Adrenal gland (tissue), 12 donors: ENCODE results near the gene RFPL1. TPM values are rescaled to one million over a fixed set of nuclear protein-coding genes. Genes with fewer than 3 reads are reported as not detected.

Source experiments
- DNase-seq, 7 donors: peaks; one replicate each; pipeline ENCODE4 v3.0.0-alpha.2; 2019 to 2020
- H3K27ac ChIP-seq, 5 donors: fragments of 200-600 bp; sonication (generic) in 4 of 5; 1 replicate in 3 of 5; 2 replicates in 2 of 5; pipeline versions ENCODE4 v1.5.1 to v1.8.0; 2016 to 2020; ENCODE audit warnings: mild to moderate bottlenecking in 1 of 5
- H3K27me3 ChIP-seq: fragments of 200-600 bp; 2 replicates; pipeline ENCODE4 v1.8.0; 2021
- H3K36me3 ChIP-seq, 2 donors: fragments of 200-600 bp; replicated peaks in 1 of 2; 1 replicate in 1 of 2; 2 replicates in 1 of 2; pipeline versions ENCODE4 v1.5.1 to v1.8.0; 2018 to 2022
- H3K4me1 ChIP-seq, 2 donors: fragments of 200-600 bp; replicated peaks in 1 of 2; 1 replicate in 1 of 2; 2 replicates in 1 of 2; pipeline versions ENCODE4 v1.5.1 to v1.8.0; 2018 to 2021
- H3K4me3 ChIP-seq, 4 donors: fragments of 200-600 bp; sonication (generic) in 3 of 4; one replicate each; pipeline ENCODE4 v1.5.1; 2016 to 2018
- H3K9me3 ChIP-seq, 3 donors: fragments of 200-600 bp; sonication (generic) in 1 of 3; replicated peaks in 1 of 3; 1 replicate in 2 of 3; 2 replicates in 1 of 3; pipeline versions ENCODE4 v1.5.1 to v1.8.0; 2016 to 2021
- POLR2A ChIP-seq, 2 donors: fragments of 450-650 bp; IDR thresholded peaks; one replicate each; pipeline ENCODE4 v1.6.1; 2017; ENCODE audit warnings: antibody characterized with exemption in 2 of 2, mild to moderate bottlenecking in 2 of 2, moderate library complexity in 1 of 2
- WGBS, 4 donors: extraction: QIAGEN DNeasy Blood & Tissue Kit in 2 of 4; methylation state at CpG; one replicate each; pipeline versions ENCODE4 v1.1.5 to v1.1.7; 2013 to 2017; 5-methylcytosine and 5-hydroxymethylcytosine counted together
- intact Hi-C, 2 donors: fragments of 100-400 bp; cut with DNase I; formaldehyde crosslinking; loops; one replicate each; pipeline versions ENCODE4 v1.14.1 to v1.15.0; 2022 to 2023
- polyA plus RNA-seq, 3 donors: library from polyadenylated mRNA; stranded (reverse); fragments of 200-250 nt in 2 of 3; fragments of 350-450 nt in 1 of 3; fragmentation: Illumina TruSeq in 1 of 3; extraction: RNeasy Lipid Tissue Mini Kit (QIAGEN cat#74804) in 1 of 3; gene quantifications; one replicate each; pipeline ENCODE4 v1.2.3, GENCODE V29; 2013 to 2014
- total RNA-seq, 9 donors: library from RNA; depleted of rRNA in 4 of 9; stranded (reverse); fragments of >200 nt in 4 of 9; fragments of 120-200 nt in 1 of 9; fragmentation: NEBNext Ultra II Directional in 1 of 9; extraction: Animal tissue kit (Norgen Biotek cat#: 25700) in 1 of 9; gene quantifications; one replicate each; pipeline versions ENCODE4 v1.1.0 to v1.2.4, GENCODE V29; 2013 to 2023
- TF ChIP-seq, protein P1 (sequence below), 6 experiments: fragments of 450-650 bp in 4 of 6; fragments of 200-600 bp in 2 of 6; sonication (generic) in 1 of 6; IDR thresholded peaks; 1 replicate in 5 of 6; 2 replicates in 1 of 6; pipeline versions ENCODE4 v1.5.1 to v1.8.0; 2016 to 2021; ENCODE audit warnings: antibody characterized with exemption in 6 of 6, mild to moderate bottlenecking in 2 of 6, moderate library complexity in 1 of 6
- donor health status: healthy with polysubstance abuse.
- donor health status: Bipolar disorder and iron deficiency.
- donor health status: DM: yes; HTN: yes; CAD: no.
- donor health status: DM: no; HTN: no; CAD: no.
- donor health status: DM: no; HTN: no; CAD: no.
- donor health status: DM: yes; HTN: yes; CAD: no.

Gene RFPL1
- total and polyA plus RNA-seq, 12 donors, result not detected

GRCh38 chr22:29479417-29480261, 41.3 kb downstream of the RFPL1 start, which contains the start of gene NEFH:
TSS of gene NEFH (plus strand) at chr22:29480218. CDS start at chr22:29480263, 45 bp downstream.
- Histone ChIP-seq H3K27me3 (no peaks in the 10 kb centered on the region), H3K27ac (peak within 1 kb of the TSS in 4 of 5 donors; percentile 74 to 92 (median 84)), H3K9me3 (no peaks in the 10 kb centered on the region), H3K4me1 (peaks cover 42 to 46% of the 10 kb centered on the region in 2 donors), H3K36me3 (peaks cover 0 to 3% of the 10 kb centered on the region in 2 donors), H3K4me3 (peak within 1 kb of the TSS in 2 of 4 donors; percentile 4 to 51)
- peak in 3 of 7 donors; percentile 30 to 74 (median 38) for DNase-seq
- TF ChIP-seq, protein P1, sequence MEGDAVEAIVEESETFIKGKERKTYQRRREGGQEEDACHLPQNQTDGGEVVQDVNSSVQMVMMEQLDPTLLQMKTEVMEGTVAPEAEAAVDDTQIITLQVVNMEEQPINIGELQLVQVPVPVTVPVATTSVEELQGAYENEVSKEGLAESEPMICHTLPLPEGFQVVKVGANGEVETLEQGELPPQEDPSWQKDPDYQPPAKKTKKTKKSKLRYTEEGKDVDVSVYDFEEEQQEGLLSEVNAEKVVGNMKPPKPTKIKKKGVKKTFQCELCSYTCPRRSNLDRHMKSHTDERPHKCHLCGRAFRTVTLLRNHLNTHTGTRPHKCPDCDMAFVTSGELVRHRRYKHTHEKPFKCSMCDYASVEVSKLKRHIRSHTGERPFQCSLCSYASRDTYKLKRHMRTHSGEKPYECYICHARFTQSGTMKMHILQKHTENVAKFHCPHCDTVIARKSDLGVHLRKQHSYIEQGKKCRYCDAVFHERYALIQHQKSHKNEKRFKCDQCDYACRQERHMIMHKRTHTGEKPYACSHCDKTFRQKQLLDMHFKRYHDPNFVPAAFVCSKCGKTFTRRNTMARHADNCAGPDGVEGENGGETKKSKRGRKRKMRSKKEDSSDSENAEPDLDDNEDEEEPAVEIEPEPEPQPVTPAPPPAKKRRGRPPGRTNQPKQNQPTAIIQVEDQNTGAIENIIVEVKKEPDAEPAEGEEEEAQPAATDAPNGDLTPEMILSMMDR (IDR thresholded peaks at IDR 0.05), result no peak
- TF ChIP-seq POLR2A (IDR thresholded peaks at IDR 0.05), result peak; percentile 26 to 85
- WGBS, 4 donors, result 19 to 34% (median 20%) methylated on average over 33 to 48 of the region's 48 CpGs
- intact Hi-C loops, result no loop called here

- Histone ChIP-seq H3K27me3 (no peaks in the 10 kb centered on the region), H3K27ac (peak overlapping the region in 1 of 5 donors; percentile 91), H3K4me3 (peak overlapping the region in 2 of 4 donors; percentile 4 to 51), H3K4me1 (peaks cover 42 to 46% of the 10 kb centered on the region in 2 donors), H3K36me3 (peaks cover 0 to 8% of the 10 kb centered on the region in 2 donors), H3K9me3 (no peaks in the 10 kb centered on the region)
- no peak for TF ChIP-seq POLR2A (IDR thresholded peaks at IDR 0.05)
- TF ChIP-seq, protein P1 (IDR thresholded peaks at IDR 0.05), result no peak
- 3 to 7% (median 5%) methylated on average over 13 to 39 of the region's 39 CpGs; no CpG with 5 or more reads in 1 of the 4 donors for WGBS, 4 donors
- no peak for DNase-seq
- intact Hi-C loops, result no loop called here
These were observed 41.8 kb downstream of the RFPL1 start for GRCh38 chr22:29480262-29480511.

- no peaks in the 10 kb centered on the region for H3K27me3 ChIP-seq
- peak; percentile 73 to 86 (median 82) for DNase-seq
- H3K36me3 ChIP-seq, result peaks cover 0 to 10% of the 10 kb centered on the region in 2 donors
- TF ChIP-seq, protein P1 (IDR thresholded peaks at IDR 0.05), result peak in 5 of 6 experiments; percentile 39 to 64 (median 50)
- peak in 1 of 2 donors; percentile 48 for TF ChIP-seq POLR2A (IDR thresholded peaks at IDR 0.05)
- 4 to 7% (median 6%) methylated on average over 36 to 107 of the region's 107 CpGs; no CpG with 5 or more reads in 1 of the 4 donors for WGBS, 4 donors
- H3K27ac ChIP-seq, result peak overlapping the region; percentile 57 to 92 (median 76)
- intact Hi-C loops, result no loop called here
- no peaks in the 10 kb centered on the region for H3K9me3 ChIP-seq
- H3K4me1 ChIP-seq, result peaks cover 42 to 46% of the 10 kb centered on the region in 2 donors
- H3K4me3 ChIP-seq, result peak overlapping the region in 2 of 4 donors; percentile 4 to 51
These were observed 42.3 kb downstream of the RFPL1 start for GRCh38 chr22:29480512-29481264.
